Rectal smooth muscle tissue (tissue), 1 donor: ENCODE data around the gene ENHO.

ENCODE experiments used
- H3K27ac ChIP-seq: one replicate; pipeline ENCODE4 v1.7.0; 2013; ENCODE audit warnings: low read depth, low read length, inconsistent platforms
- H3K27me3 ChIP-seq: one replicate; pipeline ENCODE4 v1.7.0; 2013; ENCODE audit warnings: low read length; ENCODE audit not compliant: control insufficient read depth, insufficient read depth
- H3K36me3 ChIP-seq: one replicate; pipeline ENCODE4 v1.7.0; 2013; ENCODE audit warnings: low read length; ENCODE audit not compliant: control insufficient read depth, insufficient read depth
- H3K4me1 ChIP-seq: one replicate; pipeline ENCODE4 v1.7.0; 2013; ENCODE audit warnings: low read length; ENCODE audit not compliant: control insufficient read depth, insufficient read depth
- H3K4me3 ChIP-seq: one replicate; pipeline ENCODE4 v1.7.0; 2013; ENCODE audit warnings: low read length
- H3K9ac ChIP-seq: one replicate; pipeline ENCODE4 v1.7.0; 2013; ENCODE audit warnings: low read length

Gene ENHO

DNA sequence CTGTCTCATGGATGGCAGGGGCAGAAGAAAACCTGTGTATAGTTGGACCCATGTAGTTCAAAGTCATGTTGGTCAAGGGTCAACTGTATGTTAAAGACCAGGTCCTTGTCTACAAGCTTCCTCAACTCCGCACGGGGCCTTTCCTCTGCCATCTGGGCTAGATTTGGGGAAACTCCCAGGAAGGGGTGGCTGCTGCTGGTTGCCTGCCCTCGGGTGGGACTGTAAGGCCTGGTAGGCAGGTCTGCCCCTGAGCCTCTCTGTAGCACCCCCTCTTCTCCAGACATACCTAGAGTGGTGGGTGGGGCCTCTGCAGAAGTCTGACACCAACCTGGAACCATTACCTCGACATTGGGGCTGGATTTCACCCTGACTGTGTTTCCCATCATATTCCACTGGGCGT is 15.2 kb downstream of the ENHO start:
- H3K9ac ChIP-seq: no peak overlapping the region
- no peaks in the 10 kb centered on the region for H3K27me3 ChIP-seq
- no peak overlapping the region for H3K4me3 ChIP-seq
- peaks cover 3% of the 10 kb centered on the region for H3K4me1 ChIP-seq
- no peaks in the 10 kb centered on the region for H3K36me3 ChIP-seq
- H3K27ac ChIP-seq: no peak overlapping the region

DNA sequence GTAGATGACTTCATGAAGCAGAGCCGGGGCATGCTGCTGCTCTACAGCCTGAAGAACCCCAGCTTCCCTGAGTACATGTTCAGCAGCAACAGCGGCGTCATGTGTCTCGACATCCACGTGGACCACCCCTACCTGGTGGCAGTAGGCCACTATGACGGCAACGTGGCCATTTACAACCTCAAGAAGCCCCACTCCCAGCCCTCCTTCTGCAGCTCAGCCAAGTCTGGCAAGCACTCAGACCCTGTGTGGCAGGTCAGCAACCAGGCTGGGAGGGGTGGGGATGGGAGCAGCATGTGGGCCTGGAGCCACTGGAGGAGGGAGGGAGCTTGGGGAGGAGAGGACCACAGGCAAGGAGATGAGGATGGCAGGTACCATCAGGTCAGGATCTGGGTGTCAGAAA is 16.2 kb downstream of the ENHO start:
- Histone ChIP-seq H3K27ac (no peak overlapping the region), H3K9ac (no peak overlapping the region), H3K4me1 (peaks cover 12% of the 10 kb centered on the region), H3K27me3 (no peaks in the 10 kb centered on the region), H3K36me3 (no peaks in the 10 kb centered on the region), H3K4me3 (peak overlapping the region; percentile 11)

DNA sequence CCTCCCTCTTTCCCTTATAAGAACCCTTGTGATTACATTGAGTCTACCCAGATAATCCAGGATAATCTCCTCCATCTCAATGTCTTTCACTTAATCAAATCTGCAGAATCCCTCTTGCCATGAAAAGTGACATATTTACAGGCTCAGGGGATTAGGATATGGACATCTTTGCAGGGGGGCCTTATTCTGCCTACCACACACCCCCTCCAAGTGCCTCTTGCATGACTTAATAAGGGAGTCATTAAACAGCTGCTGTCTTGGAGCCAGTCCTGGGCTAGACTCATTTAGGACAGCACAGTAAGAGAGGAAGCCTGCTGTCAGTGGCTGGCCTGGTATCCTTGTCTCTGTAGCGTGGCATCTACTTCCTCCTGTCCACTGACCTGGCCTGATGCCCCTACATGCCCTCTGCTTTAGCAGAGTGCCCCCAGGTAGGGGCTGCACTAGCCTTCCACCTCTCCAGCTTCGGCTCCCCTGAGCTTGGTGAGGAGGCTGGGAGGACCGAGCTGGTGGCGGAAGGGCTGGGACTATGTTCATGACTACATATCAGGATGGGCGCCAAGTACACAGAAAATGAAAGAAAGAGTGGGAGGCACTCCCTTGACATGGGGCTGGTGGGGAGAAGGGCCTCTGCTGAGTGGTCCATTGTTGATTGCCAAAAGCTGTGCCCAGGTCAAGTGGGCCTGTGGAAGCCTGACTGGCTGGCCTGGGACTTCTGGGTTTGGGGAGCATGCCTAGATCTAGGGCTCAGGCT is 17.2 kb downstream of the ENHO start:
- no peak overlapping the region for H3K27ac ChIP-seq
- H3K27me3 ChIP-seq: no peaks in the 10 kb centered on the region
- no peak overlapping the region for H3K9ac ChIP-seq
- no peak overlapping the region for H3K4me3 ChIP-seq
- H3K36me3 ChIP-seq: no peaks in the 10 kb centered on the region
- peaks cover 15% of the 10 kb centered on the region for H3K4me1 ChIP-seq

DNA sequence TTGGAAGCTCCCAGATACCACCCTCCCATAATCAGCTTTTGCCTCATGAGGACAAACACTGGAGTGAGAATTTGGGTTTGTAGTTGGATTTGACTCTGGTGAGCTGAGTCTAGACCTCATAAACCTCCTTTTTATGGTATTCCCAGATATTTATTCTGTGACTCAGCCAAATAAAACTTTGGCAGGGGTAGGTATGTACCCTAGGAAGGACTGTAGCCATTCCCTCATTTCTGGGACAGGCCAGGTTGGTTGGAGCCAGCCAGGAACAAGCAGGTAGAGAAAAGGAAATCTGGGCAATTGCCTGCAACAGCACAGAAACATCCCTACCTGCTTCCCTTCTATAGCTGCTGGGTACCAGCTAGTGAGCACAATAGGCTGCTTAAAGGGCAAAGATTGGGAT is 19.4 kb downstream of the ENHO start:
- H3K4me1 ChIP-seq: peaks cover 15% of the 10 kb centered on the region
- H3K36me3 ChIP-seq: no peaks in the 10 kb centered on the region
- H3K27ac ChIP-seq: no peak overlapping the region
- H3K27me3 ChIP-seq: no peaks in the 10 kb centered on the region
- H3K9ac ChIP-seq: no peak overlapping the region
- H3K4me3 ChIP-seq: no peak overlapping the region

DNA sequence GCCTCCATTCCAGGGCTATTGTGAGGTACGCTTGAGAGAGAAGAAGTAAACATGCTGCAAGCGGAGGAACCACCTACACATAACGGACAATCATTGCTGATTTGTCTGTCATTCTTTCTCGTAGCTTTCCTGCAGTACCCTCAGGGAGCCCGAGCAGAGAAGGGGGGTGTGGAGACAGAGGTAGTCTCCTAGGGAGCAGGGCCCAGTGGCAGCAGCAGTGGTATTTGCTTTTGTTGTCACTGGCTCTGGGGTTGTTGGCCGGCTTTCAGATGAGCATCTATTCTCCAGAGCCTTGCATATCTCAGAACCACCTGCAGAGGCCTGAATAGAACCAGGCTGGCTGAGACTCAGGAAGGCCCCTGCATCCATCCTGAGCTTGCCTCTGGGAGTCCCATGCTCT is 19.9 kb downstream of the ENHO start:
- no peak overlapping the region for H3K27ac ChIP-seq
- no peak overlapping the region for H3K4me3 ChIP-seq
- no peaks in the 10 kb centered on the region for H3K27me3 ChIP-seq
- no peaks in the 10 kb centered on the region for H3K36me3 ChIP-seq
- H3K9ac ChIP-seq: no peak overlapping the region
- H3K4me1 ChIP-seq: peaks cover 15% of the 10 kb centered on the region

DNA sequence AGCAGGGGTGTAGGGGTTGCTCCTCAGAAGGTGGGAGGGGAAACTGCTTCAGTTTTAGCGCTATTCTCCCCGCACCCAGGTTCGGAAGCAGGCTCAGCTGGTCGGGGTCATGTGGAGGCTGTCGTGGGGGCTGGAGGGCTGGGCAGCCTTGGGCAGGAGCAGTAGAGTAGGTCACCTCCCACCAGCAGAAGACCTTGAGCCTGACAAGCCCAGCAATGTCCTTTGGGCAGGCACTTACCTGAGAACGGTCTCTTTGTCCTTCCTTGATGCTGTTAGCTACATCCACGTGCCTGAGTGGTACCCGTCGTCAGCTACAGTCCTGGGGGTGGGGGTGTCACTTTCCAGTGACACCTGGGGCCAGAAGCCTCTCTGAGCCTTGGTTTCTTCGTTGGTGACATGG is 20.3 kb downstream of the ENHO start:
- peaks cover 15% of the 10 kb centered on the region for H3K4me1 ChIP-seq
- H3K27ac ChIP-seq: no peak overlapping the region
- no peaks in the 10 kb centered on the region for H3K36me3 ChIP-seq
- no peak overlapping the region for H3K9ac ChIP-seq
- H3K4me3 ChIP-seq: no peak overlapping the region
- no peaks in the 10 kb centered on the region for H3K27me3 ChIP-seq

DNA sequence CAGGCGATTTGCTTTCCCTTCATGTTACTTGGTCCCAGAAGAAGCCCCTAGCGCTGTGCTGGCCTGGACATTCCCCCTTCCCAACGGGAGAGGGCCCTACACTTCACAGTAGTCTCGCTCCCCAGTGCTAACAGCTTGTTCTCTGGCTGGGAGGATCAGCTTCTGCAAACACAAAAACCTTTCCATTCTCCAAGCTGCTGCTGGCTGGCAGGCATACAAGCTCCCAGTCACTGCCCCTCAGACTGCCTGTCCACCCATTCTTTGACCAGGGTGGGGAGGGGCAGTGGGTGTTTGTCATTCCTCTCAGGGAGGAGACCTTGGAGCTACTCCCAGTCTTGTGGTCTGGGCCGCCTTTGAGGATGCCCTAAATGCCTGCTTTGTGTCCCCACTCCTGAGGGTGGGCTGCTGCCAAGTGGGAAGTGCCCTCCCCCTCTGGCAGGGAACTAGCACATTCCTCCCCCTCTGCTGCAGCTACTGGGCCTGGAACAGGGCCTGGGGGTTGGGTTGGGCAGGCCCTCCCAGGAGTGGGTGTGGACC is 20.8 kb downstream of the ENHO start:
- Histone ChIP-seq H3K9ac (no peak overlapping the region), H3K36me3 (no peaks in the 10 kb centered on the region), H3K27me3 (no peaks in the 10 kb centered on the region), H3K27ac (peak overlapping the region; percentile 4), H3K4me3 (no peak overlapping the region), H3K4me1 (peaks cover 15% of the 10 kb centered on the region)

DNA sequence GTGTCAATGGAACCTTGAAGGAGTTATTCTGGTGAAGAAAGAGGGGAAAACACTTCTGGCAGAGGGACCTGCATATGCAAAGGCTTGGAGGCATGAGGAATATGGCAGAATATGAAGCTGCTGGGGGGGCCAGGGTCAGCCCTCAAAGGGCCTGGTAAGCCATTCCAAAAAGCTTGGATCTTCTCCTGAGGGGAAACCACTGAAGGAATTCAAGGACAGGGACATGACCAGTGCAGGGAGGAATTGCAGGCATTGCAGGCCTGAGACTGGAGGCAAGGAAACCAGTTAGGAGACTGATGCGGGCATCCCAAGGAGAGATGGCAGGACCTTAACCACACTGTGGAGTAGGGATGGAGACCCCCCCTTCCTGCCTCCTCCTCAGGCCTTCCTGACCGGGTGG is 21.4 kb downstream of the ENHO start:
- Histone ChIP-seq H3K27ac (peak overlapping the region; percentile 4), H3K4me1 (peaks cover 15% of the 10 kb centered on the region), H3K9ac (no peak overlapping the region), H3K27me3 (no peaks in the 10 kb centered on the region), H3K4me3 (no peak overlapping the region), H3K36me3 (no peaks in the 10 kb centered on the region)

DNA sequence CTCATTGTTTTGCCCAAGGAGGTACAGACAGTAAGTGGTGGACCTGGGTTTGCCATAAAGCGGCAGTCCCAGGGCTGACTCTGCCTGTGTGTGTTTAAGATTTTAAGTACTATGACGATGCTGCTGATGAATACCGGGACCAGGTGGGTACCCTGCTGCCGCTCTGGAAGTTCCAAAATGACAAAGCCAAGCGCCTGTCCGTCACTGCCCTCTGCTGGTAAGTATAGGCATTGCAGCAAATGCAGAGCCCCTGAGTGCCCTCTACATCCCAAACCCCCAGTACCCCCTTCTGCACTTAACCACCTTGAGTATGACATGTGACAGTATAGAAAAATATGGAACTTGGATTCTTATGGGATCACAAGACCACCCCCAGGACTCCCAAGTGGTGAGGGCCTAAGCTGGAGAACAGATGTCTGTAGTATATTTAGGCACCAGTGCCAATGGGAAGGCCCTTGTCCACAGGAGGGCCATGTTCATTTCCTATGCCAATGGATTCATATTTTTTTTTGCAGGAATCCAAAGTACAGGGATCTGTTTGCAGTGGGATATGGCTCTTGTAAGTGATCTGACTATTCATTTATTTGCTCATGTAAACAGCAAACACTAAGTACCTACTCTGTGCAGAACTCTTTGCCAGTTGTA is 22.0 kb downstream of the ENHO start:
- no peaks in the 10 kb centered on the region for H3K36me3 ChIP-seq
- H3K27me3 ChIP-seq: no peaks in the 10 kb centered on the region
- H3K9ac ChIP-seq: no peak overlapping the region
- H3K4me3 ChIP-seq: no peak overlapping the region
- H3K4me1 ChIP-seq: peaks cover 15% of the 10 kb centered on the region
- no peak overlapping the region for H3K27ac ChIP-seq

DNA sequence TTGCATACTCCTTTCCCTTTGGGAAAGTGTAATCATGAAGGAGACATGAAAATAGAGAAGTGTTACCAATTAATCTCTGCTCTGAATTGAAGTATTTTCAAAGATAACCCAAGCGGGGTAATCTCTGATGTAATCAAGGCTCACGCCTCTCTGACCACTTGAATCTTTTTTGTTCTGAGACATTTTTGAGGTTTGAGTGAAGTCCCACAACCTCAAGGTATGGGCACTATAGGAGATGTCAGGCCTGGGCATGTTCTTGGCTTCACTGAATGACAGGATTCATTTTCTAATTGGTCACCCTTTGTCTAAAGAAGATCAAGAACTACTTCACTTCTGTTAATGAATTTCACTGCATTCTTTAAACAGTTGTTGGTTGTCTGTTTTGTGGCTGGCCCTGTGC is 23.7 kb downstream of the ENHO start:
- H3K27me3 ChIP-seq: no peaks in the 10 kb centered on the region
- no peak overlapping the region for H3K4me3 ChIP-seq
- no peak overlapping the region for H3K9ac ChIP-seq
- H3K27ac ChIP-seq: no peak overlapping the region
- H3K4me1 ChIP-seq: peaks cover 15% of the 10 kb centered on the region
- H3K36me3 ChIP-seq: no peaks in the 10 kb centered on the region

DNA sequence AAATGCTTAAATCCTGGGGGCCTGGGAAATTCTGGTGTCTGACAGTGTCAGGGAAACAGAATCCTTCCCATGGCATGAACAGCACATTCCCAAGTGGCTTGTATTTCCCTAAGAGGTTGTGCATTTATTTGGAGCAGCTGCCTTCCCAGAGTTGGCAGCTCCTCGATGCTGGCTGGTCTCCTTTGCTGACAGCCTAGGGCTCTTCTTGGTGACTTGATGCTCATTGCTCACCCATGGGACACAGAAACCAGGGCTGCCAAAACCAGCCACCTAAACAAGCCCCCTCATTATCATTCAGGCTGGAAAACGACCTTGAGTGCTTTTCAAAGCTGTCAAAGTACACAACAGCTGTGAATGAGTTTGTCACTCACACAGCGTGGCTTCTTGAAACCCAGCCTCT is 24.2 kb downstream of the ENHO start:
- H3K27me3 ChIP-seq: no peaks in the 10 kb centered on the region
- no peak overlapping the region for H3K4me3 ChIP-seq
- H3K27ac ChIP-seq: no peak overlapping the region
- no peak overlapping the region for H3K9ac ChIP-seq
- peaks cover 15% of the 10 kb centered on the region for H3K4me1 ChIP-seq
- H3K36me3 ChIP-seq: no peaks in the 10 kb centered on the region

DNA sequence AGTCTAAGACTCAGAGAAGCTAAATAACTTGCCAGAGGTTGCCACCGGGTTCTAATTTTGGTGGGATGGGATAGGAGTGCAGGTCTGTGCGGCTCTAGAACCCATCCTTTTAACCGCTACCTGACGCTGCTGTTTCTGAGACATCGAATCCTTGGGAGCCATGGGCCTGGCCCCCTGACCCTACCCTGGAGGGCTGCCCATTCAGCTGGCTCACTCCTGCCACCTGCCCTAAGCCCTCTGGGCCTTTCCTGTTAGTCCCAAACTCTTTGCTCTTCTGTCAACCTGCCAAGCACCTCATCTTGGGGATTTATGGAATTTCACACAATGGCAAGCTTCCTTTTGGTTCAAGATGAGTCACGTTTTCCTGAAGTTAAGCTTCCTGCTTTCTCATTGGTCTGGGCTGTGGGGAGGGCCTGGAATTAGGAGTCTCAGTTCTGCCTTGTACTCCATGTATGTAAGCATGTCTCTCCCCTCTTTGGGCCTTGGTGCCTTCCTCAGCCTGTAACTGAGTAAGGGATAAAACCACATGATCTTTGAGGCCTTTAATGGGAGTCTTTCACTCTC is 26.6 kb downstream of the ENHO start:
- no peaks in the 10 kb centered on the region for H3K27me3 ChIP-seq
- no peak overlapping the region for H3K9ac ChIP-seq
- no peak overlapping the region for H3K27ac ChIP-seq
- H3K4me3 ChIP-seq: no peak overlapping the region
- H3K36me3 ChIP-seq: no peaks in the 10 kb centered on the region
- H3K4me1 ChIP-seq: peaks cover under 1% of the 10 kb centered on the region
